BJ (cell line): ENCODE data around the gene IFI30. TPM values are rescaled to one million over a fixed set of nuclear protein-coding genes. Genes with fewer than 3 reads are reported as not detected.

Experiments used
- CTCF ChIA-PET: fragments of 350-600 bp; formaldehyde crosslinking; extraction: SDS; loops from one replicate; lab custom pipeline; 2021; ENCODE audit warnings: antibody characterized with exemption, inconsistent platforms; lab: Yijun Ruan, JAX
- POLR2A ChIA-PET: fragments of 300-600 bp; sonication (Branson Sonifier 250); formaldehyde crosslinking; extraction: SDS; loops from one replicate; lab custom pipeline; 2021; ENCODE audit warnings: antibody characterized with exemption; lab: Charles Lee
- DNase-seq: peaks from one replicate; pipeline ENCODE4 v3.0.0-alpha.2; 2011; ENCODE audit warnings: low read depth
- H3K27me3 ChIP-seq: 2 replicates; pipeline ENCODE4 v1.6.0; 2011; ENCODE audit warnings: low read length; ENCODE audit not compliant: control insufficient read depth, insufficient read depth
- H3K36me3 ChIP-seq: 2 replicates; pipeline ENCODE4 v1.5.1; 2011; ENCODE audit warnings: low read length; ENCODE audit not compliant: control insufficient read depth, insufficient read depth
- H3K4me3 ChIP-seq: 2 replicates; pipeline ENCODE4 v1.5.1; 2011; ENCODE audit warnings: low read depth, mild to moderate bottlenecking, control low read depth, low read length
- CTCF ChIP-seq: IDR thresholded peaks from 2 replicates; pipeline ENCODE4 v1.5.1; 2011; ENCODE audit warnings: low read depth, mild to moderate bottlenecking, control low read depth, inconsistent platforms, low read length, moderate library complexity; ENCODE audit not compliant: insufficient read depth
- polyA plus RNA-seq: library from polyadenylated mRNA; depleted of rRNA; stranded (reverse); fragments of >200 nt; gene quantifications from 2 replicates; pipeline ENCODE4 v1.2.3, GENCODE V29; 2011

Gene IFI30
- polyA plus RNA-seq, 1 experiment: 14.5 TPM

DNA sequence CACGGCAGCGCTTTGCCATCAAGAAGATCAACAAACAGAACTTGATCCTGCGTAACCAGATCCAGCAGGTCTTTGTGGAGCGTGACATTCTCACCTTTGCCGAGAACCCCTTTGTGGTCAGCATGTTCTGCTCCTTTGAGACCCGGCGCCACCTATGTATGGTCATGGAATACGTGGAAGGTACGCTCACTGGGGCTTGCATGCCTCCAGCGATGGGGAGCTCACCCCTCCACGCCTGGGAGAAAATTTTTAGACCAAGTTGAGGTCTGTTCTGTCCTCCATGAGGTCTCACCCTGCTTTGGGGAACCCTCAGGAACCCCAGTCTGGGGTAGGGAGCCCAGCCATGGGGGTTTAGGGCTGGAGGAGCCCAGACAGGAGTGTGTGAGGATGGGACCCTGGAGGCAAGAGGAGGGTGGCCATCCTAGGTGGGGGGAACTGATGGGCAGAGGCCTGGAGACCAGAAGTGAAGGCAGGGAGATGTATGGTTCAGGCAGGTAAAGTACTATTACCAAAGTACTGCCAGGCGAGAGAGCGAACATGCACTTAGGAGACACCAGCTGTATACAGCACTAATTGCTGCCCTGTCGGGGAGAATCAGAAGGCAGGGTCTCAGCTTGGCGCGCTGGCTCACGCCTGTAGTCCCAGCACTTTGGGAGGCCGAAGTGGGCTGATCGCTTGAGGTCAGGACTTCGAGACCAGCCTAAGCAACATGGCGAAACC, 42.9 kb upstream of the IFI30 start:
- Histone ChIP-seq H3K27me3 (no peaks in the 10 kb centered on the region), H3K36me3 (peaks cover 26% of the 10 kb centered on the region), H3K4me3 (no peak overlapping the region)
- TF ChIP-seq CTCF: no peak
- POLR2A ChIA-PET: no interaction called here
- CTCF ChIA-PET: interaction anchor here (0.9 kb wide), 1 partner anchor 18 kb away, joined by 3 read pairs; no protein-coding TSS in a partner anchor
- no peak for DNase-seq

DNA sequence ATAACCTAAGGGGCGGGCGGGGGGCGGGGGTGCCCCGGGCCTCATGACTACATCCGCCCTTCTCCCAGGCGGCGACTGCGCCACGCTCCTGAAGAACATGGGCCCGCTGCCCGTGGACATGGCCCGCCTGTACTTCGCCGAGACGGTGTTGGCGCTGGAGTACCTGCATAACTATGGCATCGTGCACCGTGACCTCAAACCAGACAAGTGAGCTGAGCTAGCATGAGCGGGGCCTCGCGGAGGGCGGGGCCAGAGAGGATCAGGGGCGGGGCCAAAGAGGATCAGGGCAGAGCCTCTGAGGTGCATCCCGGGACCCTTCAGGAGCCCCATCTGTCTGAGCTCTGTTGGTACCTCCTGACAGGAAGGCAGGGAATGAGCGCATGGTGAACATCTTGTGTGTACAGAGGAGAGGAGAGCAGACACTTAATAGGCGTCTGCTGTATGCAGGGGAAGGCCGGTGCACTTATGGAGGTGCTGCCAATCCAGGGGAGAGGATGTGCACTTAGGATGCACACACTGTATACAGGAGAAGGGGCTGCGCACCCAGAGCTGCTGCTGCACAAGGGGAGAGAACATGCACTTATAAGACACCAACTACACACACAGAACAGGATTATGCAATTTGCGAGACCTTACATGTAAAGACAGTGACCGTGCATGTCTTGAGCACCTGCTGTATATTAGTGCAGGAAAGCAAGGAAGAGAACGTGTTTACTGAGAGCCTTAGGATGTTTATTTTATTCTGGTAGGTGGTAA, 41.6 kb upstream of the IFI30 start:
- POLR2A ChIA-PET: no interaction called here
- no peak overlapping the region for H3K4me3 ChIP-seq
- H3K36me3 ChIP-seq: peaks cover 26% of the 10 kb centered on the region
- CTCF ChIA-PET: no interaction called here
- no peak for TF ChIP-seq CTCF
- no peaks in the 10 kb centered on the region for H3K27me3 ChIP-seq
- DNase-seq: no peak

- no peak for DNase-seq
- POLR2A ChIA-PET: no interaction called here
- Histone ChIP-seq H3K27me3 (no peaks in the 10 kb centered on the region), H3K4me3 (no peak overlapping the region), H3K36me3 (peaks cover 20% of the 10 kb centered on the region)
- no peak for TF ChIP-seq CTCF
- CTCF ChIA-PET: interaction anchor here (1.2 kb wide), 1 partner anchor 16 kb away, joined by 3 read pairs; no protein-coding TSS in a partner anchor
Measured at GRCh38 chr19:18135712-18136584, 37.7 kb upstream of the IFI30 start.

DNA sequence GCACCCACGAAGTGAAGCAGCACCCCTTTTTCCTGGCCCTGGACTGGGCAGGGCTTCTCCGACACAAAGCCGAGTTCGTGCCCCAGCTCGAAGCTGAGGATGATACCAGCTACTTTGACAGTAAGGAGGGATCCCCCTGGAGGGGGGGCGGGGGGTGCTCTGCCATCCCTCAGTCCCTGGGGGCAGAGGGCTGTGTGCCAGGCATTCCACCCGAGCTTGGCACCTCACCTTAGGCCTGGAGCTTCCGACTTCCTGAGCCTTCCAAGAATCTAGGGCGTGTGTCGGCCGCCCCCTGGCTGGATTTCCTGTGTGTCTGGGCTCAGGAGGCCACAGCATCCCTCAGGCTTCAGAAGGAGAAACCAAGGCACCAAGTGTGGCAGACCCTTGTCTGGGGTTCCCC, 36.4 kb upstream of the IFI30 start:
- ChIA-PET POLR2A (no interaction called here), CTCF (interaction anchor here (1.0 kb wide), 1 partner anchor 14 kb away, joined by 3 read pairs; no protein-coding TSS in a partner anchor)
- peaks cover 17% of the 10 kb centered on the region for H3K36me3 ChIP-seq
- no peak for DNase-seq
- no peak for TF ChIP-seq CTCF
- H3K4me3 ChIP-seq: no peak overlapping the region
- H3K27me3 ChIP-seq: no peaks in the 10 kb centered on the region
